H1 (cell line): Measurements from ENCODE around the gene OR52E4. TPM values are rescaled to one million over a fixed set of nuclear protein-coding genes. Genes with fewer than 3 reads are reported as not detected.

Experiments used
- CTCF ChIA-PET: fragments of 300-600 bp; sonication (Branson Sonifier 250); formaldehyde crosslinking; loops from one replicate; lab custom pipeline; 2021; ENCODE audit not compliant: partially characterized antibody; lab: Charles Lee
- POLR2A ChIA-PET: fragments of 300-600 bp; sonication (Branson Sonifier 250); formaldehyde crosslinking; loops from one replicate; lab custom pipeline; 2021; ENCODE audit warnings: inconsistent platforms; ENCODE audit not compliant: partially characterized antibody; lab: Charles Lee
- DNase-seq, 2 experiments: peaks; one replicate each; pipeline versions ENCODE4 v3.0.0 to v3.0.0-alpha.2; 2010 to 2022; ENCODE audit warnings: low spot score in 2 of 2, low read depth in 1 of 2, mixed read lengths in 1 of 2
- FAIRE-seq: peaks from 2 replicates; lab custom pipeline; 2011; peaks lifted over from hg19 to GRCh38; lab: Jason Lieb, UNC
- H2AFZ ChIP-seq: 2 replicates; pipeline ENCODE4 v1.8.1; 2012; ENCODE audit warnings: low read length, inconsistent platforms
- H2AK5ac ChIP-seq: 2 replicates; pipeline ENCODE4 v1.6.1; 2013; ENCODE audit warnings: low read depth, low read length
- H2BK120ac ChIP-seq: replicated peaks from 2 replicates; pipeline ENCODE3; 2013; ENCODE audit warnings: low read depth, low read length, inconsistent platforms
- H2BK12ac ChIP-seq: 2 replicates; pipeline ENCODE4 v1.6.1; 2013; ENCODE audit warnings: low read depth, low read length
- H2BK15ac ChIP-seq: 2 replicates; pipeline ENCODE4 v1.6.1; 2013; ENCODE audit warnings: low read length
- H2BK20ac ChIP-seq: 2 replicates; pipeline ENCODE4 v1.6.1; 2013; ENCODE audit warnings: low read length
- H2BK5ac ChIP-seq: 2 replicates; pipeline ENCODE4 v1.6.1; 2013; ENCODE audit warnings: low read depth, low read length
- H3K14ac ChIP-seq: 2 replicates; pipeline ENCODE4 v1.6.1; 2013; ENCODE audit warnings: inconsistent platforms; ENCODE audit not compliant: insufficient read length
- H3K18ac ChIP-seq: 2 replicates; pipeline ENCODE4 v1.6.1; 2013; ENCODE audit warnings: low read length; ENCODE audit errors: extremely low read depth
- H3K23ac ChIP-seq: 2 replicates; pipeline ENCODE4 v1.6.1; 2013; ENCODE audit warnings: inconsistent platforms; ENCODE audit not compliant: insufficient read length
- H3K23me2 ChIP-seq: 2 replicates; pipeline ENCODE4 v1.6.1; 2013; ENCODE audit warnings: low read depth, low read length
- H3K27ac ChIP-seq: 2 replicates; pipeline ENCODE4 v1.6.1; 2011; ENCODE audit warnings: low read depth, low read length, inconsistent platforms
- H3K27me3 ChIP-seq, 4 experiments: replicated peaks in 1 of 4; 1 replicate in 1 of 4; 2 replicates in 3 of 4; pipeline versions ENCODE4 v1.6.1 to v1.8.1; 2011 to 2013; ENCODE audit warnings: low read length in 3 of 4, mild to moderate bottlenecking in 3 of 4, inconsistent platforms in 2 of 4, mixed read lengths in 2 of 4, moderate library complexity in 1 of 4; ENCODE audit not compliant: control insufficient read depth in 3 of 4, insufficient read depth in 3 of 4; ENCODE audit errors: extremely low read depth in 1 of 4
- H3K36me3 ChIP-seq, 4 experiments: 2 replicates each; pipeline versions ENCODE4 v1.6.1 to v1.8.1; 2011 to 2013; ENCODE audit warnings: mild to moderate bottlenecking in 4 of 4, low read length in 3 of 4, moderate library complexity in 2 of 4, control low read depth in 1 of 4, inconsistent platforms in 1 of 4; ENCODE audit not compliant: insufficient read depth in 4 of 4, control insufficient read depth in 2 of 4
- H3K4ac ChIP-seq: replicated peaks from 2 replicates; pipeline ENCODE3; 2013; ENCODE audit warnings: low read length, low read depth, mixed read lengths, inconsistent platforms; ENCODE audit not compliant: insufficient read length
- H3K4me1 ChIP-seq, 4 experiments: replicated peaks in 1 of 4; 1 replicate in 1 of 4; 2 replicates in 3 of 4; pipeline versions ENCODE4 v1.6.1 to v1.8.1; 2011 to 2013; ENCODE audit warnings: low read length in 3 of 4, inconsistent platforms in 2 of 4, mixed read lengths in 1 of 4; ENCODE audit not compliant: insufficient read depth in 4 of 4, control insufficient read depth in 3 of 4
- H3K4me2 ChIP-seq, 2 experiments: 2 replicates each; pipeline versions ENCODE4 v1.6.1 to v1.8.1; 2011 to 2013; ENCODE audit warnings: low read depth in 2 of 2, low read length in 2 of 2, control low read depth in 1 of 2, inconsistent platforms in 1 of 2, mild to moderate bottlenecking in 1 of 2; ENCODE audit not compliant: insufficient read depth in 1 of 2
- H3K4me3 ChIP-seq, 4 experiments: fragments of 200-600, 300-600 bp in 1 of 4; sonication (generic), shearing (Covaris generic), sonication (Bioruptor Twin) in 1 of 4; 2 replicates each; pipeline versions ENCODE4 v1.5.1 to v1.8.1; 2011 to 2016; ENCODE audit warnings: low read length in 4 of 4, low read depth in 3 of 4, control low read depth in 2 of 4, inconsistent platforms in 2 of 4, mild to moderate bottlenecking in 2 of 4, mixed read lengths in 1 of 4, moderate library complexity in 1 of 4; ENCODE audit not compliant: insufficient read depth in 2 of 4; ENCODE audit errors: extremely low read depth in 1 of 4
- H3K56ac ChIP-seq: replicated peaks from 2 replicates; pipeline ENCODE3; 2013; ENCODE audit warnings: low read depth, mild to moderate bottlenecking, mixed read lengths, low read length, inconsistent platforms; ENCODE audit not compliant: insufficient read length
- H3K79me1 ChIP-seq: 2 replicates; pipeline ENCODE4 v1.6.1; 2013; ENCODE audit warnings: low read depth, low read length, control low read depth
- H3K79me2 ChIP-seq, 2 experiments: 2 replicates each; pipeline versions ENCODE4 v1.6.1 to v1.8.1; 2012 to 2013; ENCODE audit warnings: low read length in 2 of 2, mild to moderate bottlenecking in 2 of 2, inconsistent platforms in 1 of 2; ENCODE audit not compliant: insufficient read depth in 2 of 2, control insufficient read depth in 1 of 2
- H3K9ac ChIP-seq, 4 experiments: replicated peaks in 1 of 4; 1 replicate in 1 of 4; 2 replicates in 3 of 4; pipeline versions ENCODE4 v1.6.1 to v1.8.1; 2011 to 2013; ENCODE audit warnings: low read depth in 3 of 4, low read length in 3 of 4, control low read depth in 2 of 4, mild to moderate bottlenecking in 2 of 4, moderate library complexity in 2 of 4, inconsistent platforms in 1 of 4; ENCODE audit errors: extremely low read depth in 1 of 4
- H3K9me3 ChIP-seq, 2 experiments: 2 replicates each; pipeline versions ENCODE4 v1.6.1 to v1.8.1; 2012 to 2013; ENCODE audit warnings: mild to moderate bottlenecking in 2 of 2, moderate library complexity in 2 of 2, control low read depth in 1 of 2, inconsistent platforms in 1 of 2, low read depth in 1 of 2, low read length in 1 of 2, mixed read lengths in 1 of 2; ENCODE audit not compliant: insufficient read depth in 2 of 2
- H4K20me1 ChIP-seq, 2 experiments: replicated peaks in 1 of 2; 2 replicates each; pipeline versions ENCODE3 to v1.8.1; 2011 to 2013; ENCODE audit warnings: inconsistent platforms in 2 of 2, low read length in 2 of 2, mild to moderate bottlenecking in 1 of 2; ENCODE audit not compliant: insufficient read depth in 2 of 2, control insufficient read depth in 1 of 2
- H4K5ac ChIP-seq: 2 replicates; pipeline ENCODE4 v1.6.1; 2013; ENCODE audit warnings: low read length, low read depth, mixed read lengths, inconsistent platforms; ENCODE audit not compliant: insufficient read length
- H4K8ac ChIP-seq: 2 replicates; pipeline ENCODE4 v1.8.0; 2013; ENCODE audit warnings: mild to moderate bottlenecking, moderate library complexity, low read length, inconsistent platforms; ENCODE audit not compliant: insufficient read depth; ENCODE audit errors: extremely low read depth
- H4K91ac ChIP-seq: replicated peaks from 2 replicates; pipeline ENCODE3; 2013; ENCODE audit warnings: low read length, mixed read lengths, inconsistent platforms; ENCODE audit not compliant: insufficient read length
- NANOG ChIP-seq: IDR thresholded peaks from 2 replicates; pipeline ENCODE4 v1.6.1; 2011; ENCODE audit warnings: low read length, low read depth, mild to moderate bottlenecking, inconsistent platforms; ENCODE audit not compliant: insufficient read depth, poor library complexity, severe bottlenecking
- WGBS, 2 experiments: shearing (Covaris generic) in 1 of 2; methylation state at CpG; one replicate each; pipeline versions ENCODE4 v1.1.6 to v1.1.7; 2013 to 2015; ENCODE audit warnings: low lambda C conversion rate in 2 of 2, mixed read lengths in 2 of 2, inconsistent platforms in 1 of 2, low coverage in 1 of 2, missing lambda C conversion rate in 1 of 2; ENCODE audit not compliant: insufficient replicate concordance in 2 of 2, insufficient coverage in 1 of 2, insufficient read length in 1 of 2; ENCODE audit errors: extremely low coverage in 1 of 2, missing lambda C conversion rate in 1 of 2; 5-methylcytosine and 5-hydroxymethylcytosine counted together
- polyA plus RNA-seq, 7 experiments: library from polyadenylated mRNA; depleted of rRNA in 3 of 7; stranded (reverse) in 5 of 7; unstranded in 2 of 7; fragments of >200 nt in 5 of 7; fragments of 200-250 nt in 2 of 7; gene quantifications; 1 replicate in 5 of 7; 2 replicates in 1 of 7; 4 replicates in 1 of 7; pipeline versions ENCODE4 v1.2.1 to v1.2.3, GENCODE V29; 2011 to 2013; ENCODE audit warnings: missing spikeins in 2 of 7, mixed read lengths in 2 of 7
- total RNA-seq: library from RNA; stranded (reverse); fragmentation: NEBNext Ultra II Directional; extraction: Animal tissue kit (Norgen Biotek cat#: 25700); gene quantifications from 2 replicates; pipeline ENCODE4 v1.2.1, GENCODE V29; 2021

Gene OR52E4
- total and polyA plus RNA-seq, 2 of the 8 experiments (the other 6 are each of a cell fraction or from before 2014, with no cell fraction given), result not detected

DNA sequence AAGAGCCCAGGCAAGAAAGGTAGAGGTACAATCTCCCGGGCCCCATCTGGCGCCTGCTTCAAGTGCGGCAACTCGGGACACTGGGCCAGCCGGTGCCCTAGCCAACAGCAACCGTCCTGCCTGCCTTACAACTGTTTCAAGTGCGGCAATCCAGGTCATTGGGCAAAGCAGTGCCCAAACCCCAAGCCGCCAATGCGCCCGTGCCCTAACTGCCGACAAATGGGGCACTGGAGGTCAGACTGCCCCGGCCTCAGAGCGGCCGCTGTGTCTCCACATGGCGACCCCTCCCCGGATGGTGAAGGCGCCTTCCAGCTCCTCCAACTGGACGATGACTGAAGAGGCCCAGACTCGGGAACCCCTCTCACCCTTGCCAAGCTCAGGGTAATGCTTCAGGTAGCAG lies 50.2 kb downstream of the OR52E4 start:
- POLR2A ChIA-PET, result no interaction called here
- H2BK5ac ChIP-seq, result no peak overlapping the region
- no peak overlapping the region for H2BK12ac ChIP-seq
- no peaks in the 10 kb centered on the region for H3K36me3 ChIP-seq
- H3K56ac ChIP-seq, result no peak overlapping the region
- no peaks in the 10 kb centered on the region for H3K4me1 ChIP-seq
- no peak overlapping the region for H3K4me3 ChIP-seq
- no peak overlapping the region for H3K4ac ChIP-seq
- H3K23me2 ChIP-seq, result 0 out of 2 replicates have a peak, but pooled peaks cover 1% of the 10 kb centered on the region
- FAIRE-seq, result no peak
- peaks cover 0 to 10% of the 10 kb centered on the region in 2 experiments; a peak in 2 of 4 replicates for H3K9me3 ChIP-seq
- no peaks in the 10 kb centered on the region for H4K20me1 ChIP-seq
- H4K8ac ChIP-seq, result no peak overlapping the region
- H4K91ac ChIP-seq, result no peak overlapping the region
- no peak overlapping the region for H2BK120ac ChIP-seq
- 94% methylated on average over 19 of the region's 19 CpGs; no CpG with 5 or more reads in 1 of the 2 experiments for WGBS, 2 experiments
- H3K79me2 ChIP-seq, result no peaks in the 10 kb centered on the region
- H3K23ac ChIP-seq, result no peak overlapping the region
- no peak overlapping the region for H3K14ac ChIP-seq
- no peak overlapping the region for H2AFZ ChIP-seq
- H3K79me1 ChIP-seq, result no peaks in the 10 kb centered on the region
- H3K27ac ChIP-seq, result no peak overlapping the region
- no peak overlapping the region for H3K9ac ChIP-seq
- no peak overlapping the region for H2AK5ac ChIP-seq
- no peak for TF ChIP-seq NANOG
- TF ChIP-seq, all 59 proteins: peak for 0
- no peak overlapping the region for H4K5ac ChIP-seq
- no peaks in the 10 kb centered on the region; a peak in 2 of 7 replicates for H3K27me3 ChIP-seq
- no peak for DNase-seq
- no peak overlapping the region for H3K4me2 ChIP-seq
- H2BK15ac ChIP-seq, result no peak overlapping the region
- no peak overlapping the region for H2BK20ac ChIP-seq
- no peak overlapping the region for H3K18ac ChIP-seq
- CTCF ChIA-PET, result no interaction called here
